HAP-1 (cell line): ENCODE results near the gene TASP1.

Source experiments
- DNase-seq, 2 experiments: peaks; one replicate each; pipeline ENCODE4 v3.0.0-alpha.2; 2016 to 2020; ENCODE audit warnings: low spot score in 2 of 2
- H3K27me3 ChIP-seq: fragments of 250-450 bp; sonication (Bioruptor Pico); 2 replicates; pipeline ENCODE4 v1.5.1; 2020; ENCODE audit warnings: low read depth, mild to moderate bottlenecking, moderate library complexity
- H3K36me3 ChIP-seq: fragments of 250-450 bp; sonication (Bioruptor Pico); replicated peaks from 2 replicates; pipeline ENCODE4 v1.5.1; 2020; ENCODE audit warnings: mild to moderate bottlenecking
- H3K4me1 ChIP-seq: fragments of 250-450 bp; sonication (Bioruptor Pico); 2 replicates; pipeline ENCODE4 v1.5.1; 2020; ENCODE audit warnings: mild to moderate bottlenecking
- H3K4me3 ChIP-seq: fragments of 250-450 bp; sonication (Bioruptor Pico); 2 replicates; pipeline ENCODE4 v1.5.1; 2020; ENCODE audit warnings: mild to moderate bottlenecking, moderate library complexity
- H3K9me3 ChIP-seq: fragments of 250-450 bp; sonication (Bioruptor Pico); 2 replicates; pipeline ENCODE4 v1.5.1; 2020; ENCODE audit warnings: mild to moderate bottlenecking, moderate library complexity
- in situ Hi-C: fragments of 300-500 bp; cut with MboI; formaldehyde crosslinking; loops from 3 replicates; pipeline ENCODE4 v1.14.3; 2020; ENCODE audit warnings: low sequenced_read_pairs, inconsistent platforms, mixed read lengths

The TASP1 gene

GRCh38 chr20:13580707-13581106 is 58.0 kb downstream of the TASP1 start:
- Histone ChIP-seq H3K27me3 (no peaks in the 10 kb centered on the region), H3K36me3 (peaks cover 3% of the 10 kb centered on the region), H3K4me3 (no peak overlapping the region), H3K9me3 (peaks cover 2% of the 10 kb centered on the region; the same call in 1 of the 2 replicates), H3K4me1 (no peaks in the 10 kb centered on the region)
- no peak for DNase-seq
- in situ Hi-C loops, result no loop called here

GRCh38 chr20:13574071-13574470 is 64.7 kb downstream of the TASP1 start:
- no peak for DNase-seq
- Histone ChIP-seq H3K36me3 (no peaks in the 10 kb centered on the region; the same call in none of the 2 replicates), H3K4me3 (no peak overlapping the region), H3K27me3 (no peaks in the 10 kb centered on the region), H3K4me1 (no peaks in the 10 kb centered on the region; the same call in 1 of the 2 replicates), H3K9me3 (peaks cover 3% of the 10 kb centered on the region)
- in situ Hi-C loops, result no loop called here

- in situ Hi-C loops, result no loop called here
- Histone ChIP-seq H3K4me1 (no peaks in the 10 kb centered on the region; the same call in 1 of the 2 replicates), H3K27me3 (no peaks in the 10 kb centered on the region)
These were observed 67.1 kb downstream of the TASP1 start for GRCh38 chr20:13571662-13572061.

GRCh38 chr20:13567663-13568062 is 71.1 kb downstream of the TASP1 start:
- in situ Hi-C loops, result no loop called here
- H3K4me3 ChIP-seq, result no peak overlapping the region

More at GRCh38 chr20:13571662-13572061, 67.1 kb downstream of the TASP1 start:
- DNase-seq, result no peak
- peaks cover 3% of the 10 kb centered on the region for H3K9me3 ChIP-seq
- no peak overlapping the region for H3K4me3 ChIP-seq
- no peaks in the 10 kb centered on the region; the same call in 1 of the 2 replicates for H3K36me3 ChIP-seq

GRCh38 chr20:13563854-13564253 is 74.9 kb downstream of the TASP1 start:
- no peaks in the 10 kb centered on the region for H3K9me3 ChIP-seq
- no peak for DNase-seq
- in situ Hi-C loops, result no loop called here
- no peaks in the 10 kb centered on the region for H3K27me3 ChIP-seq
- no peaks in the 10 kb centered on the region; the same call in 1 of the 2 replicates for H3K36me3 ChIP-seq
- no peaks in the 10 kb centered on the region for H3K4me1 ChIP-seq
- H3K4me3 ChIP-seq, result no peak overlapping the region

More at GRCh38 chr20:13567663-13568062, 71.1 kb downstream of the TASP1 start:
- Histone ChIP-seq H3K36me3 (no peaks in the 10 kb centered on the region), H3K9me3 (no peaks in the 10 kb centered on the region), H3K4me1 (no peaks in the 10 kb centered on the region), H3K27me3 (no peaks in the 10 kb centered on the region)
- DNase-seq, result no peak

GRCh38 chr20:13554706-13555105 is 84.0 kb downstream of the TASP1 start:
- Histone ChIP-seq H3K4me3 (no peak overlapping the region), H3K27me3 (no peaks in the 10 kb centered on the region), H3K9me3 (no peaks in the 10 kb centered on the region), H3K4me1 (peaks cover 8% of the 10 kb centered on the region), H3K36me3 (peaks cover 3% of the 10 kb centered on the region)
- in situ Hi-C loops, result no loop called here
- DNase-seq, result no peak

- in situ Hi-C loops, result no loop called here
These were observed 84.7 kb downstream of the TASP1 start for GRCh38 chr20:13554076-13554475.

GRCh38 chr20:13552061-13552460 is 86.7 kb downstream of the TASP1 start:
- no peak for DNase-seq
- Histone ChIP-seq H3K27me3 (no peaks in the 10 kb centered on the region), H3K36me3 (peaks cover 3% of the 10 kb centered on the region; the same call in 1 of the 2 replicates), H3K4me1 (peaks cover 8% of the 10 kb centered on the region), H3K4me3 (no peak overlapping the region), H3K9me3 (no peaks in the 10 kb centered on the region)
- in situ Hi-C loops, result no loop called here

More at GRCh38 chr20:13554076-13554475, 84.7 kb downstream of the TASP1 start:
- H3K9me3 ChIP-seq, result no peaks in the 10 kb centered on the region
- no peak for DNase-seq
- H3K4me1 ChIP-seq, result peaks cover 8% of the 10 kb centered on the region
- H3K27me3 ChIP-seq, result no peaks in the 10 kb centered on the region
- no peak overlapping the region for H3K4me3 ChIP-seq
- H3K36me3 ChIP-seq, result peaks cover 3% of the 10 kb centered on the region

GRCh38 chr20:13549451-13549850 is 89.3 kb downstream of the TASP1 start:
- in situ Hi-C loops, result loop anchor here (10.0 kb wide), 1 partner anchor 435 kb away; no protein-coding TSS in a partner anchor
- Histone ChIP-seq H3K4me3 (no peak overlapping the region), H3K9me3 (no peaks in the 10 kb centered on the region), H3K36me3 (no peaks in the 10 kb centered on the region), H3K27me3 (no peaks in the 10 kb centered on the region), H3K4me1 (peaks cover 10% of the 10 kb centered on the region)
- DNase-seq, result no peak

GRCh38 chr20:13546497-13547131 is 92.1 kb downstream of the TASP1 start:
- no peak overlapping the region for H3K4me3 ChIP-seq
- in situ Hi-C loops, result loop anchor here (10.0 kb wide), 1 partner anchor 432 kb away; no protein-coding TSS in a partner anchor
- H3K9me3 ChIP-seq, result no peaks in the 10 kb centered on the region
- peaks cover 2% of the 10 kb centered on the region; the same call in 1 of the 2 replicates for H3K4me1 ChIP-seq
- no peaks in the 10 kb centered on the region for H3K36me3 ChIP-seq
- no peaks in the 10 kb centered on the region for H3K27me3 ChIP-seq
- peak; percentile 58 to 89 for DNase-seq

- in situ Hi-C loops, result loop anchor here (10.0 kb wide), 1 partner anchor 431 kb away; no protein-coding TSS in a partner anchor
- no peak for DNase-seq
- H3K9me3 ChIP-seq, result no peaks in the 10 kb centered on the region
- no peak overlapping the region for H3K4me3 ChIP-seq
- no peaks in the 10 kb centered on the region for H3K27me3 ChIP-seq
- H3K4me1 ChIP-seq, result peaks cover 2% of the 10 kb centered on the region; the same call in 1 of the 2 replicates
- no peaks in the 10 kb centered on the region for H3K36me3 ChIP-seq
These were observed 92.9 kb downstream of the TASP1 start for GRCh38 chr20:13545790-13546189.

- no peak overlapping the region for H3K4me3 ChIP-seq
- peaks cover 2% of the 10 kb centered on the region; the same call in 1 of the 2 replicates for H3K4me1 ChIP-seq
- no peaks in the 10 kb centered on the region for H3K36me3 ChIP-seq
- DNase-seq, result no peak
- no peaks in the 10 kb centered on the region for H3K27me3 ChIP-seq
- in situ Hi-C loops, result loop anchor here (10.0 kb wide), 1 partner anchor 429 kb away; no protein-coding TSS in a partner anchor
- no peaks in the 10 kb centered on the region for H3K9me3 ChIP-seq
These were observed 94.9 kb downstream of the TASP1 start for GRCh38 chr20:13543783-13544182.

GRCh38 chr20:13535627-13536026 is 103.1 kb downstream of the TASP1 start:
- in situ Hi-C loops, result no loop called here
- Histone ChIP-seq H3K27me3 (no peaks in the 10 kb centered on the region), H3K36me3 (no peaks in the 10 kb centered on the region), H3K9me3 (no peaks in the 10 kb centered on the region), H3K4me3 (no peak overlapping the region), H3K4me1 (no peaks in the 10 kb centered on the region)
- DNase-seq, result no peak

GRCh38 chr20:13533946-13534345 is 104.8 kb downstream of the TASP1 start:
- in situ Hi-C loops, result no loop called here
- no peak for DNase-seq
- Histone ChIP-seq H3K27me3 (no peaks in the 10 kb centered on the region), H3K4me3 (no peak overlapping the region), H3K4me1 (no peaks in the 10 kb centered on the region), H3K36me3 (no peaks in the 10 kb centered on the region), H3K9me3 (no peaks in the 10 kb centered on the region; the same call in 1 of the 2 replicates)
